ENCODE measurements around the gene HSPH1.

Gene HSPH1

DNA sequence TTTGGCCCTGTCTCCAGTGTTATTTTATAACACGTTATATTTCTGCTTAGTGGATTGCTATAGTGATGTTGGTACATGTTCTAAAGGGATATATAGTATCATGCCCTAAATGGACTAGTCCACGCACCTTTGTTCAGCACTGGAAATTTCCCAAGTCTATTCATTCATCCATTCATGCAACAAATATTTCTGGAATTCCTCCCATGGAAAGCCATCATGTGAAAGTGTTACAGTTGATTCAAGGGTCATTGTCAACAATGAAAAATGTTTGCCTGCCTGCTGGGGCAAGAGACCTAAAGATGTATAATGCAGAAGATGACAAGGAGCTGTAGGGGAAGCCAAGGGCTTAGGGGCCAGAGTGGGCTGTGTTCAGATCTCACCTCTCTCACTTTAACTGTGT is 10.8 kb upstream of the HSPH1 start:
- H3K9me3 ChIP-seq (ENCODE audit: insufficient read depth, low read length) = no peaks in the 10 kb centered on the region
- H3K9ac ChIP-seq (ENCODE audit: low read length) = no peak overlapping the region
- TF ChIP-seq EZH2phosphoT487 (IDR thresholded peaks at IDR 0.05; ENCODE audit: low read depth) = no peak
- TF ChIP-seq, protein P1, sequence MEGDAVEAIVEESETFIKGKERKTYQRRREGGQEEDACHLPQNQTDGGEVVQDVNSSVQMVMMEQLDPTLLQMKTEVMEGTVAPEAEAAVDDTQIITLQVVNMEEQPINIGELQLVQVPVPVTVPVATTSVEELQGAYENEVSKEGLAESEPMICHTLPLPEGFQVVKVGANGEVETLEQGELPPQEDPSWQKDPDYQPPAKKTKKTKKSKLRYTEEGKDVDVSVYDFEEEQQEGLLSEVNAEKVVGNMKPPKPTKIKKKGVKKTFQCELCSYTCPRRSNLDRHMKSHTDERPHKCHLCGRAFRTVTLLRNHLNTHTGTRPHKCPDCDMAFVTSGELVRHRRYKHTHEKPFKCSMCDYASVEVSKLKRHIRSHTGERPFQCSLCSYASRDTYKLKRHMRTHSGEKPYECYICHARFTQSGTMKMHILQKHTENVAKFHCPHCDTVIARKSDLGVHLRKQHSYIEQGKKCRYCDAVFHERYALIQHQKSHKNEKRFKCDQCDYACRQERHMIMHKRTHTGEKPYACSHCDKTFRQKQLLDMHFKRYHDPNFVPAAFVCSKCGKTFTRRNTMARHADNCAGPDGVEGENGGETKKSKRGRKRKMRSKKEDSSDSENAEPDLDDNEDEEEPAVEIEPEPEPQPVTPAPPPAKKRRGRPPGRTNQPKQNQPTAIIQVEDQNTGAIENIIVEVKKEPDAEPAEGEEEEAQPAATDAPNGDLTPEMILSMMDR (IDR thresholded peaks at IDR 0.05; ENCODE audit: low read depth, low read length) = no peak
- H3K27me3 ChIP-seq (ENCODE audit: low read depth, low read length) = peaks cover 29% of the 10 kb centered on the region; the same call in 1 of the 2 replicates
- no peak overlapping the region for H3K4me3 ChIP-seq (ENCODE audit: low read length)
- no peak overlapping the region for H2AFZ ChIP-seq (ENCODE audit: low read depth, low read length)
- H4K20me1 ChIP-seq (ENCODE audit: insufficient read depth, low read length) = no peaks in the 10 kb centered on the region
- H3K4me1 ChIP-seq (ENCODE audit: low read length) = peaks cover 11% of the 10 kb centered on the region
- no peaks in the 10 kb centered on the region for H3K79me2 ChIP-seq (ENCODE audit: low read length)
- no peak overlapping the region for H3K27ac ChIP-seq (ENCODE audit: low read length)
- H3K36me3 ChIP-seq (replicated peaks; ENCODE audit: low read depth, low read length) = no peaks in the 10 kb centered on the region
- no peak overlapping the region for H3K4me2 ChIP-seq (ENCODE audit: low read length)

DNA sequence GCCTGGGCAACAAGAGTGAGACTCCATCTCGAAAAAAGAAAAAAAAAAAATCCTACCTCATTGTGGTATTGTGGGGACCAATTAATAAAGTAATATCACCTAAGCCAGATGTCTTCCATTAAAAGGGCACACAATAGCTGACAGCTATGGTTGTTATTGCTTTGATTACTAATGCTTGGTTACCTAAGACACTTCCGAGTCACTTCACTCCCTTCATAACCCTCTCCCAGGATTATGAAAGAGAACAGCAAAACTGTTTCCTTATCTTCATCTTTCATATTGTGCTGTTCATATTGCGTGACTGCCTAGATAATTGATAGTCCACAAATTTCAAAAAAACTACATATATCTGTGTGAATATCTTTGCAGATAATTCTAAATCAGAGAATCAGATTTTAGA is 10.3 kb upstream of the HSPH1 start:
- Histone ChIP-seq H3K9ac (ENCODE audit: low read length) (no peak overlapping the region), H3K4me1 (ENCODE audit: low read length) (peaks cover 15% of the 10 kb centered on the region), H3K79me2 (ENCODE audit: low read length) (no peaks in the 10 kb centered on the region)

DNA sequence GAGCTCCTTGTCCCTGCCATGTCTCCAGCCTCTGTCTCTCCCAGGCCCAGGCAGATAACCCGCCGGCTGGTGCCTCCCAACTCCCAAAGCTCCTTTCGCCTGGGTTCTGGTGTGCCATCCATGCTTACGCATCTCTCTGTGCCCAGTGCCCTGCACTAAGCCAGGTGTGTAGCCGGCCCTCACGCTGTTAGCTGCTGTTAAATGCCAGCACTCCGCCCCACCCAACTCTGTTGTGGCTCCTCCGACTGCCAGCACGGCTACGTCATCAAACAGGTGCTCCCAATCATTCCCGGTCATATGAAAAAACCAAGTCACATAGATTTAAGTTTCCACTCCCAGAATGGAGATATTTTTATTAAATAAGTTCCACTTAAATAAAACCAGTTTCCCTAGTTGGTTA is 7.0 kb upstream of the HSPH1 start:
- H3K27me3 ChIP-seq (ENCODE audit: low read depth, low read length) = peaks cover 29% of the 10 kb centered on the region; the same call in 1 of the 2 replicates
- H3K4me2 ChIP-seq (ENCODE audit: low read length) = no peak overlapping the region
- no peak overlapping the region for H3K4me3 ChIP-seq (ENCODE audit: low read length)
- no peak overlapping the region for H3K27ac ChIP-seq (ENCODE audit: low read length)
- peaks cover 15% of the 10 kb centered on the region for H3K4me1 ChIP-seq (ENCODE audit: low read length)
- H3K36me3 ChIP-seq (replicated peaks; ENCODE audit: low read depth, low read length) = no peaks in the 10 kb centered on the region
- no peak overlapping the region for H3K9ac ChIP-seq (ENCODE audit: low read length)
- no peak for TF ChIP-seq EZH2phosphoT487 (IDR thresholded peaks at IDR 0.05; ENCODE audit: low read depth)
- TF ChIP-seq, protein P1 (IDR thresholded peaks at IDR 0.05; ENCODE audit: low read depth, low read length) = no peak
- no peaks in the 10 kb centered on the region for H3K9me3 ChIP-seq (ENCODE audit: insufficient read depth, low read length)
- no peaks in the 10 kb centered on the region for H4K20me1 ChIP-seq (ENCODE audit: insufficient read depth, low read length)
- H2AFZ ChIP-seq (ENCODE audit: low read depth, low read length) = no peak overlapping the region
- H3K79me2 ChIP-seq (ENCODE audit: low read length) = no peaks in the 10 kb centered on the region

More for the DNA sequence above, 10.3 kb upstream of the HSPH1 start:
- no peak overlapping the region for H3K27ac ChIP-seq (ENCODE audit: low read length)
- no peak overlapping the region for H3K4me3 ChIP-seq (ENCODE audit: low read length)
- no peaks in the 10 kb centered on the region for H3K9me3 ChIP-seq (ENCODE audit: insufficient read depth, low read length)
- H4K20me1 ChIP-seq (ENCODE audit: insufficient read depth, low read length) = no peaks in the 10 kb centered on the region
- no peak overlapping the region for H3K4me2 ChIP-seq (ENCODE audit: low read length)
- peaks cover 29% of the 10 kb centered on the region; the same call in 1 of the 2 replicates for H3K27me3 ChIP-seq (ENCODE audit: low read depth, low read length)
- TF ChIP-seq, protein P1 (IDR thresholded peaks at IDR 0.05; ENCODE audit: low read depth, low read length) = no peak
- no peak for TF ChIP-seq EZH2phosphoT487 (IDR thresholded peaks at IDR 0.05; ENCODE audit: low read depth)
- no peaks in the 10 kb centered on the region for H3K36me3 ChIP-seq (replicated peaks; ENCODE audit: low read depth, low read length)
- no peak overlapping the region for H2AFZ ChIP-seq (ENCODE audit: low read depth, low read length)

DNA sequence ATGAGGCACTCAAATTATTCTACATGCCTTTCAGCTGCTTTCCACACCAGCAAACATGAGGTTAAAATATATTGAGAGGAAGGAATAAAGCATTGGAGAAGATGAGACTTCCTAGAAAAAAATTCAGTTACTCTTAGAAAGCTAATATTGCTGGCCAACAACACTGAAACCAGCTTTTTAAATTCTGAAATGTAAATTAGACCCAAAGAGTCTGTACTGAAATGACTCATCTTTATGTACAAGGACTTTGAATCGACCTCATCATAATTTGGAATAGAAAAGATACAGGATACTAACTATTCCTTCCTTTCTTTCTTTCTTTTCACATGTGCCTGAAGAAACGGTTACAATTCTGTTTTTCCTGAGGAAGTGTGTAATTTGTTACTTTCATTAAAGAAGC is 6.5 kb upstream of the HSPH1 start:
- Histone ChIP-seq H2AFZ (ENCODE audit: low read depth, low read length) (no peak overlapping the region), H3K4me2 (ENCODE audit: low read length) (peak overlapping the region; percentile 52)

More for the DNA sequence above, 6.5 kb upstream of the HSPH1 start:
- no peaks in the 10 kb centered on the region for H3K9me3 ChIP-seq (ENCODE audit: insufficient read depth, low read length)
- peaks cover 25% of the 10 kb centered on the region; the same call in 1 of the 2 replicates for H3K27me3 ChIP-seq (ENCODE audit: low read depth, low read length)
- no peak for TF ChIP-seq EZH2phosphoT487 (IDR thresholded peaks at IDR 0.05; ENCODE audit: low read depth)
- TF ChIP-seq, protein P1 (IDR thresholded peaks at IDR 0.05; ENCODE audit: low read depth, low read length) = no peak
- no peak overlapping the region for H3K9ac ChIP-seq (ENCODE audit: low read length)
- H3K4me3 ChIP-seq (ENCODE audit: low read length) = 0 out of 2 replicates have a peak overlapping the region, but pooled peaks have one; percentile 5
- no peaks in the 10 kb centered on the region for H3K36me3 ChIP-seq (replicated peaks; ENCODE audit: low read depth, low read length)
- peaks cover 18% of the 10 kb centered on the region for H3K4me1 ChIP-seq (ENCODE audit: low read length)
- H4K20me1 ChIP-seq (ENCODE audit: insufficient read depth, low read length) = no peaks in the 10 kb centered on the region
- H3K27ac ChIP-seq (ENCODE audit: low read length) = no peak overlapping the region
- no peaks in the 10 kb centered on the region for H3K79me2 ChIP-seq (ENCODE audit: low read length)

All from OCI-LY3 (cell line).